Smooth muscle cell (in vitro differentiated cells): ENCODE results near the gene RINT1. TPM values are rescaled to one million over a fixed set of nuclear protein-coding genes. Genes with fewer than 3 reads are reported as not detected.
A peak's percentile ranks its signal among the peaks of the same experiment; 100 is the strongest.

ENCODE experiments used
- DNase-seq: peaks from one replicate; lab custom pipeline; 2025; ENCODE audit not compliant: unreplicated experiment; lab: John Stamatoyannopoulos, UW
- H2AFZ ChIP-seq: fragments of 200-600 bp; sonication (generic); 2 replicates; pipeline ENCODE4 v1.6.0; 2016; ENCODE audit warnings: antibody characterized with exemption, low read depth, mild to moderate bottlenecking
- H3F3A ChIP-seq: fragments of 200-600 bp; sonication (generic); 2 replicates; pipeline ENCODE4 v1.6.0; 2017; ENCODE audit warnings: antibody characterized with exemption, low read depth
- H3K27ac ChIP-seq: fragments of 200-600 bp; sonication (generic); 2 replicates; pipeline ENCODE4 v1.5.1; 2016; ENCODE audit warnings: low read depth, mild to moderate bottlenecking
- H3K27me3 ChIP-seq: fragments of 200-600 bp; sonication (generic); 2 replicates; pipeline ENCODE4 v1.6.1; 2016; ENCODE audit warnings: low read depth, mild to moderate bottlenecking
- H3K36me3 ChIP-seq: fragments of 200-600 bp; sonication (generic); 2 replicates; pipeline ENCODE4 v1.5.1; 2016; ENCODE audit warnings: low read depth
- H3K4me1 ChIP-seq: fragments of 200-600 bp; sonication (generic); 2 replicates; pipeline ENCODE4 v1.5.1; 2016; ENCODE audit warnings: low read depth
- H3K4me2 ChIP-seq: fragments of 200-600 bp; sonication (generic); 2 replicates; pipeline ENCODE4 v1.6.0; 2016; ENCODE audit warnings: mild to moderate bottlenecking
- H3K4me3 ChIP-seq: fragments of 200-600 bp; sonication (generic); 2 replicates; pipeline ENCODE4 v1.5.1; 2016; ENCODE audit warnings: mild to moderate bottlenecking
- H3K79me2 ChIP-seq: fragments of 200-600 bp; sonication (generic); 2 replicates; pipeline ENCODE4 v1.6.0; 2016; ENCODE audit warnings: low read depth, mild to moderate bottlenecking
- H3K9ac ChIP-seq: fragments of 200-600 bp; sonication (generic); 2 replicates; pipeline ENCODE4 v1.6.0; 2016; ENCODE audit warnings: low read depth
- H3K9me3 ChIP-seq: fragments of 200-600 bp; sonication (generic); replicated peaks from 2 replicates; pipeline ENCODE4 v1.5.1; 2016; ENCODE audit warnings: low read depth
- H4K20me1 ChIP-seq: fragments of 200-600 bp; sonication (generic); 2 replicates; pipeline ENCODE4 v1.6.0; 2016; ENCODE audit warnings: low read depth
- CTCF ChIP-seq: fragments of 200-600 bp; sonication (generic); IDR thresholded peaks from 2 replicates; pipeline ENCODE4 v1.5.1; 2017; ENCODE audit warnings: borderline replicate concordance, mild to moderate bottlenecking, antibody characterized with exemption; ENCODE audit not compliant: insufficient read depth, poor library complexity, severe bottlenecking
- WGBS: methylation state at CpG from one replicate; pipeline ENCODE4 v1.1.7; 2016; ENCODE audit warnings: low lambda C conversion rate; 5-methylcytosine and 5-hydroxymethylcytosine counted together
- polyA plus RNA-seq: library from polyadenylated mRNA; unstranded; fragments of >200 nt; fragmentation: Nextera tagmentation; extraction: Ambion mirVana; gene quantifications from 2 replicates; pipeline ENCODE4 v1.2.1, GENCODE V29; 2016
- total RNA-seq: library from RNA; depleted of rRNA; stranded (reverse); fragments of >200 nt; gene quantifications from 2 replicates; pipeline ENCODE4 v1.2.3, GENCODE V29; 2014

RINT1 gene
- total and polyA plus RNA-seq, 2 experiments from 2014 or later: 18.9 to 22.4 TPM

- Histone ChIP-seq H3K79me2 (no peaks in the 10 kb centered on the region), H3F3A (no peaks in the 10 kb centered on the region), H3K27ac (no peak overlapping the region), H3K27me3 (no peaks in the 10 kb centered on the region), H3K9me3 (no peaks in the 10 kb centered on the region), H2AFZ (peak overlapping the region; percentile 16), H4K20me1 (no peaks in the 10 kb centered on the region), H3K4me3 (no peak overlapping the region), H3K9ac (no peak overlapping the region), H3K4me1 (no peaks in the 10 kb centered on the region), H3K36me3 (no peaks in the 10 kb centered on the region), H3K4me2 (no peak overlapping the region)
- peak; percentile 11 for DNase-seq
- 26% methylated on average over 12 of the region's 12 CpGs for WGBS
- no peak for TF ChIP-seq CTCF
These were observed 56.1 kb downstream of the RINT1 start for GRCh38 chr7:105587909-105588635.

GRCh38 chr7:105589356-105590077, 57.5 kb downstream of the RINT1 start:
- Histone ChIP-seq H3K9ac (no peak overlapping the region), H3K4me3 (no peak overlapping the region), H3K4me1 (no peaks in the 10 kb centered on the region), H2AFZ (no peak overlapping the region), H3K9me3 (no peaks in the 10 kb centered on the region), H3K27me3 (no peaks in the 10 kb centered on the region), H3K79me2 (no peaks in the 10 kb centered on the region), H4K20me1 (no peaks in the 10 kb centered on the region), H3K36me3 (no peaks in the 10 kb centered on the region), H3F3A (no peaks in the 10 kb centered on the region), H3K4me2 (no peak overlapping the region), H3K27ac (no peak overlapping the region)
- no peak for DNase-seq
- peak; percentile 52 for TF ChIP-seq CTCF
- WGBS: 51% methylated on average over 6 of the region's 6 CpGs

- no peak for TF ChIP-seq CTCF
- 84% methylated on average over 5 of the region's 5 CpGs for WGBS
- no peak overlapping the region for H3K4me3 ChIP-seq
- H3K4me2 ChIP-seq: no peak overlapping the region
- H3K79me2 ChIP-seq: no peaks in the 10 kb centered on the region
- H3K27me3 ChIP-seq: no peaks in the 10 kb centered on the region
- H2AFZ ChIP-seq: no peak overlapping the region
- no peaks in the 10 kb centered on the region for H3F3A ChIP-seq
- no peak for DNase-seq
- no peaks in the 10 kb centered on the region for H4K20me1 ChIP-seq
- no peak overlapping the region for H3K9ac ChIP-seq
- H3K9me3 ChIP-seq: no peaks in the 10 kb centered on the region
- no peaks in the 10 kb centered on the region for H3K4me1 ChIP-seq
- H3K27ac ChIP-seq: no peak overlapping the region
- H3K36me3 ChIP-seq: no peaks in the 10 kb centered on the region
These were observed 58.8 kb downstream of the RINT1 start for GRCh38 chr7:105590793-105591192.

- H4K20me1 ChIP-seq: no peaks in the 10 kb centered on the region
- no peaks in the 10 kb centered on the region for H3F3A ChIP-seq
- H3K4me2 ChIP-seq: no peak overlapping the region
- no peak overlapping the region for H3K9ac ChIP-seq
- DNase-seq: no peak
- no peaks in the 10 kb centered on the region for H3K79me2 ChIP-seq
- H3K27ac ChIP-seq: no peak overlapping the region
- H3K27me3 ChIP-seq: no peaks in the 10 kb centered on the region
- H3K9me3 ChIP-seq: no peaks in the 10 kb centered on the region
- no peaks in the 10 kb centered on the region for H3K4me1 ChIP-seq
- H3K4me3 ChIP-seq: no peak overlapping the region
- H3K36me3 ChIP-seq: no peaks in the 10 kb centered on the region
- 86% methylated on average over 2 of the region's 2 CpGs for whole genome bisulfite sequencing
- no peak for TF ChIP-seq CTCF
- H2AFZ ChIP-seq: no peak overlapping the region
These were observed 59.5 kb downstream of the RINT1 start for GRCh38 chr7:105591522-105591921.
